CD14-positive monocyte (primary cell): ENCODE measurements around the gene C20orf173. TPM values are rescaled to one million over a fixed set of nuclear protein-coding genes. Genes with fewer than 3 reads are reported as not detected.

Source experiments
- DNase-seq, 3 donors: peaks; one replicate each; pipeline ENCODE4 v3.0.0-alpha.2; 2011 to 2022
- H2AFZ ChIP-seq: 2 replicates; pipeline ENCODE4 v1.6.0; 2012; ENCODE audit warnings: mild to moderate bottlenecking, low read depth, low read length, inconsistent platforms; ENCODE audit not compliant: insufficient read depth, poor library complexity, severe bottlenecking
- H3K27ac ChIP-seq, 2 donors: 1 replicate in 1 of 2; 2 replicates in 1 of 2; pipeline ENCODE4 v1.5.1; 2012 to 2013; ENCODE audit warnings: low read length in 2 of 2, control low read depth in 1 of 2, inconsistent platforms in 1 of 2, low read depth in 1 of 2, mild to moderate bottlenecking in 1 of 2
- H3K27me3 ChIP-seq, 2 donors: one replicate each; pipeline versions ENCODE4 v1.6.0 to v1.6.1; 2011 to 2013; ENCODE audit warnings: low read length in 2 of 2; ENCODE audit not compliant: control insufficient read depth in 2 of 2, insufficient read depth in 2 of 2
- H3K36me3 ChIP-seq, 2 donors: replicated peaks in 1 of 2; 1 replicate in 1 of 2; 2 replicates in 1 of 2; pipeline versions ENCODE4 v1.5.1 to v1.6.1; 2012 to 2013; ENCODE audit warnings: low read length in 2 of 2, control low read depth in 1 of 2, inconsistent platforms in 1 of 2, mild to moderate bottlenecking in 1 of 2; ENCODE audit not compliant: insufficient read depth in 2 of 2, control insufficient read depth in 1 of 2
- H3K4me1 ChIP-seq, 2 donors: 1 replicate in 1 of 2; 2 replicates in 1 of 2; pipeline versions ENCODE4 v1.5.1 to v1.6.1; 2012 to 2013; ENCODE audit warnings: low read length in 2 of 2, control low read depth in 1 of 2, inconsistent platforms in 1 of 2, mild to moderate bottlenecking in 1 of 2, moderate library complexity in 1 of 2; ENCODE audit not compliant: insufficient read depth in 2 of 2, control insufficient read depth in 1 of 2
- H3K4me2 ChIP-seq: replicated peaks from 2 replicates; pipeline ENCODE3; 2012; ENCODE audit warnings: low read length, moderate library complexity, mild to moderate bottlenecking; ENCODE audit not compliant: poor library complexity, severe bottlenecking; ENCODE audit errors: extremely low read depth
- H3K4me3 ChIP-seq, 3 experiments: fragments of 200-600 bp in 1 of 3; sonication (generic) in 1 of 3; replicated peaks in 1 of 3; 1 replicate in 2 of 3; 2 replicates in 1 of 3; pipeline ENCODE4 v1.5.1; 2011 to 2013; ENCODE audit warnings: low read length in 3 of 3, mild to moderate bottlenecking in 3 of 3, control low read depth in 2 of 3, low read depth in 2 of 3, inconsistent platforms in 1 of 3, moderate library complexity in 1 of 3
- H3K79me2 ChIP-seq: 2 replicates; pipeline ENCODE4 v1.6.0; 2012; ENCODE audit warnings: mild to moderate bottlenecking, control low read depth, inconsistent platforms, low read length, moderate library complexity; ENCODE audit not compliant: insufficient read depth
- H3K9ac ChIP-seq: 2 replicates; pipeline ENCODE4 v1.6.0; 2017; ENCODE audit warnings: low read length, mild to moderate bottlenecking; ENCODE audit not compliant: insufficient read depth, poor library complexity, severe bottlenecking
- H3K9me3 ChIP-seq, 2 donors: replicated peaks in 1 of 2; 1 replicate in 1 of 2; 2 replicates in 1 of 2; pipeline versions ENCODE4 v1.5.1 to v1.6.1; 2012 to 2013; ENCODE audit warnings: low read length in 2 of 2, control low read depth in 1 of 2; ENCODE audit not compliant: control insufficient read depth in 1 of 2, insufficient read depth in 1 of 2
- H4K20me1 ChIP-seq: 2 replicates; pipeline ENCODE4 v1.6.0; 2012; ENCODE audit warnings: mild to moderate bottlenecking, low read length, control low read depth, moderate library complexity; ENCODE audit not compliant: insufficient read depth
- H3K27ac Mint-ChIP-seq, 7 donors: one replicate each; pipeline ENCODE4 v1.8.0; 2020; ENCODE audit warnings: mild to moderate bottlenecking in 7 of 7, mixed read lengths in 7 of 7, moderate library complexity in 6 of 7, inconsistent platforms in 2 of 7
- H3K27me3 Mint-ChIP-seq, 3 donors: one replicate each; pipeline ENCODE4 v1.8.0; 2021 to 2022; ENCODE audit warnings: low read depth in 3 of 3, mild to moderate bottlenecking in 3 of 3, mixed read lengths in 3 of 3, moderate library complexity in 3 of 3, inconsistent platforms in 1 of 3
- H3K36me3 Mint-ChIP-seq, 2 donors: one replicate each; pipeline ENCODE4 v1.8.0; 2020; ENCODE audit warnings: mixed read lengths in 2 of 2, inconsistent platforms in 1 of 2, mild to moderate bottlenecking in 1 of 2
- H3K4me1 Mint-ChIP-seq: one replicate; pipeline ENCODE4 v1.8.0; 2020; ENCODE audit warnings: mild to moderate bottlenecking, mixed read lengths
- H3K4me3 Mint-ChIP-seq, 2 donors: one replicate each; pipeline ENCODE4 v1.8.0; 2020; ENCODE audit warnings: mild to moderate bottlenecking in 2 of 2, mixed read lengths in 2 of 2, moderate library complexity in 1 of 2
- H3K9me3 Mint-ChIP-seq, 7 donors: one replicate each; pipeline ENCODE4 v1.8.0; 2020 to 2022; ENCODE audit warnings: mixed read lengths in 7 of 7, mild to moderate bottlenecking in 6 of 7, moderate library complexity in 6 of 7, inconsistent platforms in 2 of 7
- WGBS: methylation state at CpG from one replicate; pipeline ENCODE4 v1.1.5; 2013; ENCODE audit warnings: missing lambda C conversion rate; ENCODE audit not compliant: insufficient coverage; 5-methylcytosine and 5-hydroxymethylcytosine counted together
- intact Hi-C, 2 donors: fragments of 100-400 bp; cut with micrococcal nuclease; formaldehyde crosslinking; loops; one replicate each; pipeline versions ENCODE4 v1.15.0 to v1.15.1; 2023
- polyA plus RNA-seq, 3 donors: library from polyadenylated mRNA; depleted of rRNA in 1 of 3; unstranded in 2 of 3; stranded (reverse) in 1 of 3; fragments of 300-500 nt in 2 of 3; fragments of >200 nt in 1 of 3; fragmentation: Illumina TruSeq in 2 of 3; gene quantifications; 1 replicate in 2 of 3; 2 replicates in 1 of 3; pipeline ENCODE4 v1.2.3, GENCODE V29; 2012 to 2021
- TF ChIP-seq, protein P1 (sequence below): fragments of 200-600 bp; IDR thresholded peaks from one replicate; pipeline ENCODE4 v1.8.0; 2022; ENCODE audit warnings: antibody characterized with exemption, mild to moderate bottlenecking

The C20orf173 gene
- polyA plus RNA-seq, 3 donors = not detected

GRCh38 chr20:35571555-35571954 is 42.1 kb upstream of the C20orf173 start:
- Histone ChIP-seq H3K4me2 (no peak overlapping the region), H3K4me1 (no peaks in the 10 kb centered on the region), H3K27ac (no peak overlapping the region), H3K36me3 (no peaks in the 10 kb centered on the region), H3K4me3 (no peak overlapping the region), H3K9ac (no peak overlapping the region), H3K79me2 (no peaks in the 10 kb centered on the region), H3K27me3 (no peaks in the 10 kb centered on the region), H2AFZ (no peak overlapping the region), H4K20me1 (no peaks in the 10 kb centered on the region), H3K9me3 (peaks cover 5 to 6% of the 10 kb centered on the region in 2 donors)
- Mint-ChIP-seq H3K27ac (peak overlapping the region in 1 of 7 donors; percentile 27), H3K27me3 (peaks cover 4 to 10% (median 7%) of the 10 kb centered on the region in 3 donors), H3K36me3 (no peaks in the 10 kb centered on the region), H3K4me1 (no peaks in the 10 kb centered on the region), H3K4me3 (no peak overlapping the region), H3K9me3 (peaks cover 0 to 20% (median 17%) of the 10 kb centered on the region in 7 donors)
- TF ChIP-seq, protein P1, sequence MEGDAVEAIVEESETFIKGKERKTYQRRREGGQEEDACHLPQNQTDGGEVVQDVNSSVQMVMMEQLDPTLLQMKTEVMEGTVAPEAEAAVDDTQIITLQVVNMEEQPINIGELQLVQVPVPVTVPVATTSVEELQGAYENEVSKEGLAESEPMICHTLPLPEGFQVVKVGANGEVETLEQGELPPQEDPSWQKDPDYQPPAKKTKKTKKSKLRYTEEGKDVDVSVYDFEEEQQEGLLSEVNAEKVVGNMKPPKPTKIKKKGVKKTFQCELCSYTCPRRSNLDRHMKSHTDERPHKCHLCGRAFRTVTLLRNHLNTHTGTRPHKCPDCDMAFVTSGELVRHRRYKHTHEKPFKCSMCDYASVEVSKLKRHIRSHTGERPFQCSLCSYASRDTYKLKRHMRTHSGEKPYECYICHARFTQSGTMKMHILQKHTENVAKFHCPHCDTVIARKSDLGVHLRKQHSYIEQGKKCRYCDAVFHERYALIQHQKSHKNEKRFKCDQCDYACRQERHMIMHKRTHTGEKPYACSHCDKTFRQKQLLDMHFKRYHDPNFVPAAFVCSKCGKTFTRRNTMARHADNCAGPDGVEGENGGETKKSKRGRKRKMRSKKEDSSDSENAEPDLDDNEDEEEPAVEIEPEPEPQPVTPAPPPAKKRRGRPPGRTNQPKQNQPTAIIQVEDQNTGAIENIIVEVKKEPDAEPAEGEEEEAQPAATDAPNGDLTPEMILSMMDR = no peak
- intact Hi-C loops = no loop called here
- DNase-seq = no peak

- no peaks in the 10 kb centered on the region for H3K36me3 ChIP-seq
- no peak overlapping the region for H3K27ac Mint-ChIP-seq
These were observed 39.2 kb upstream of the C20orf173 start for GRCh38 chr20:35568645-35569044.

More at GRCh38 chr20:35568645-35569044, 39.2 kb upstream of the C20orf173 start:
- H3K4me1 ChIP-seq = no peaks in the 10 kb centered on the region
- H3K27ac ChIP-seq = no peak overlapping the region
- no peaks in the 10 kb centered on the region for H3K79me2 ChIP-seq
- no peak overlapping the region for H3K4me2 ChIP-seq
- intact Hi-C loops = no loop called here
- 0% methylated on average over 1 of the region's 2 CpGs for WGBS
- H3K4me3 ChIP-seq = no peak overlapping the region
- H3K36me3 Mint-ChIP-seq = no peaks in the 10 kb centered on the region
- no peak overlapping the region for H3K4me3 Mint-ChIP-seq
- peaks cover 0 to 16% (median 13%) of the 10 kb centered on the region in 7 donors for H3K9me3 Mint-ChIP-seq
- no peaks in the 10 kb centered on the region for H4K20me1 ChIP-seq
- H3K9me3 ChIP-seq = peaks cover 5 to 6% of the 10 kb centered on the region in 2 donors
- TF ChIP-seq, protein P1 = peak; percentile 11
- H3K27me3 ChIP-seq = no peaks in the 10 kb centered on the region
- H3K4me1 Mint-ChIP-seq = no peaks in the 10 kb centered on the region
- no peak overlapping the region for H3K9ac ChIP-seq
- DNase-seq = no peak
- no peak overlapping the region for H2AFZ ChIP-seq
- H3K27me3 Mint-ChIP-seq = peaks cover 7 to 13% (median 9%) of the 10 kb centered on the region in 3 donors
